SH-SY5Y (cell line): ENCODE results near the gene BCL2L13.

ENCODE experiments used
- GATA2 ChIP-seq: IDR thresholded peaks from 2 replicates; pipeline ENCODE4 v1.6.1; 2011; ENCODE audit warnings: mild to moderate bottlenecking, low read depth, low read length
- GATA3 ChIP-seq: IDR thresholded peaks from 2 replicates; pipeline ENCODE4 v1.6.1; 2011; ENCODE audit warnings: low read depth, mild to moderate bottlenecking, low read length, moderate library complexity

BCL2L13 gene

GRCh38 chr22:17726006-17726927 lies 87.7 kb downstream of the BCL2L13 start:
- TF ChIP-seq GATA3 (no peak), GATA2 (no peak)

GRCh38 chr22:17726928-17727897 lies 88.7 kb downstream of the BCL2L13 start:
- TF ChIP-seq GATA3 (no peak), GATA2 (no peak)

- TF ChIP-seq GATA3 (no peak), GATA2 (no peak)
Observed at GRCh38 chr22:17728786-17729185, 90.2 kb downstream of the BCL2L13 start.

- TF ChIP-seq GATA2, result no peak
- no peak for TF ChIP-seq GATA3
Observed at GRCh38 chr22:17729561-17729960, 91.0 kb downstream of the BCL2L13 start.

- TF ChIP-seq GATA3 (no peak), GATA2 (no peak)
Observed at GRCh38 chr22:17732251-17732854, 93.8 kb downstream of the BCL2L13 start.

GRCh38 chr22:17733466-17733865 lies 94.9 kb downstream of the BCL2L13 start:
- TF ChIP-seq GATA2 (no peak), GATA3 (no peak)

- no peak for TF ChIP-seq GATA3
- TF ChIP-seq GATA2, result no peak
Observed at GRCh38 chr22:17734187-17734586, 95.6 kb downstream of the BCL2L13 start.

GRCh38 chr22:17738386-17739128 lies 100.0 kb downstream of the BCL2L13 start:
- TF ChIP-seq GATA3, result no peak

- TF ChIP-seq GATA2 (no peak), GATA3 (no peak)
Observed at GRCh38 chr22:17739196-17739975, 100.8 kb downstream of the BCL2L13 start.

GRCh38 chr22:17741866-17742526 lies 103.4 kb downstream of the BCL2L13 start:
- TF ChIP-seq GATA2, result no peak
- no peak for TF ChIP-seq GATA3

GRCh38 chr22:17742527-17742902 lies 104.0 kb downstream of the BCL2L13 start:
- TF ChIP-seq GATA2 (no peak), GATA3 (no peak)

- TF ChIP-seq GATA3 (no peak), GATA2 (no peak)
Observed at GRCh38 chr22:17743661-17744411, 105.3 kb downstream of the BCL2L13 start.

- no peak for TF ChIP-seq GATA2
- no peak for TF ChIP-seq GATA3
Observed at GRCh38 chr22:17744430-17744829, 105.9 kb downstream of the BCL2L13 start.
